A673 (cell line): Measurements from ENCODE around the gene SNAP25.

Experiments
- CTCF ChIP-seq: fragments of 300-800, 200-600 bp; sonication (generic); conservative IDR thresholded peaks from 2 replicates; pipeline ENCODE4 v1.5.1; 2017; ENCODE audit warnings: low read depth, mild to moderate bottlenecking, antibody characterized with exemption, low read length, moderate library complexity, mixed read lengths
- EZH2 ChIP-seq: fragments of 200-600 bp; sonication (generic); IDR thresholded peaks from 2 replicates; pipeline ENCODE4 v1.6.1; 2017; ENCODE audit warnings: borderline replicate concordance, low read depth, mild to moderate bottlenecking, mixed read lengths, antibody characterized with exemption, low read length; ENCODE audit not compliant: poor library complexity, severe bottlenecking

GRCh38 chr20:10174400-10174799 lies 44.2 kb upstream of the SNAP25 start:
- TF ChIP-seq CTCF (no peak), EZH2 (no peak)
